ENCODE data around the gene ACE.

The ACE gene

GRCh38 chr17:63544467-63545301 lies 67.8 kb downstream of the ACE start:
- Histone ChIP-seq H3K36me3 (replicated peaks in 1 of 2; ENCODE audit: control insufficient read depth in 2 of 2, insufficient read depth in 2 of 2, low read length in 2 of 2) (no peaks in the 10 kb centered on the region), H2BK12ac (ENCODE audit: low read length) (no peak overlapping the region), H3K9me3 (replicated peaks in 1 of 2; ENCODE audit: control insufficient read depth in 2 of 2, insufficient read depth in 1 of 2, low read depth in 1 of 2, low read length in 2 of 2) (no peaks in the 10 kb centered on the region), H3K4me2 (ENCODE audit: insufficient read depth, low read length, poor library complexity, severe bottlenecking) (no peak overlapping the region), H3K4me3 (ENCODE audit: low read length in 2 of 2) (no peak overlapping the region), H4K8ac (ENCODE audit: low read depth, low read length) (no peak overlapping the region), H3K4me1 (ENCODE audit: control insufficient read depth in 2 of 2, insufficient read depth in 1 of 2, low read depth in 1 of 2, low read length in 2 of 2) (peaks cover 3 to 15% of the 10 kb centered on the region in 2 donors), H3K27me3 (ENCODE audit: control insufficient read depth in 3 of 3, insufficient read depth in 3 of 3, low read depth in 1 of 3, low read length in 3 of 3) (peaks cover 0 to 3% (median 0%) of the 10 kb centered on the region in 3 experiments), H3K4ac (ENCODE audit: low read length) (no peak overlapping the region), H2AFZ (ENCODE audit: low read length) (no peak overlapping the region), H3K14ac (ENCODE audit: low read length) (no peak overlapping the region), H2BK15ac (ENCODE audit: low read length) (no peak overlapping the region), H4K91ac (ENCODE audit: low read depth, low read length, poor library complexity) (no peak overlapping the region), H3K27ac (replicated peaks; ENCODE audit: low read length) (no peak overlapping the region), H3K23ac (ENCODE audit: low read depth, low read length, poor library complexity) (no peak overlapping the region), H2AK5ac (ENCODE audit: low read depth, low read length) (peak overlapping the region; percentile 0), H3K18ac (ENCODE audit: low read length) (peak overlapping the region; percentile 45), H3K9ac (ENCODE audit: low read depth, low read length, poor library complexity) (no peak overlapping the region), H2BK5ac (ENCODE audit: low read length) (no peak overlapping the region), H3K79me1 (ENCODE audit: low read depth, low read length) (peaks cover 2% of the 10 kb centered on the region), H2BK120ac (ENCODE audit: low read depth, low read length) (no peak overlapping the region)
- DNase-seq (ENCODE audit: low spot score), result no peak
- WGBS, 2 donors (ENCODE audit: extremely low coverage in 2 of 2, insufficient read length in 2 of 2, insufficient replicate concordance in 1 of 2), result no CpG with 5 or more reads among the region's 13 CpGs

- Histone ChIP-seq H2BK12ac (ENCODE audit: low read length) (no peak overlapping the region), H3K36me3 (replicated peaks in 1 of 2; ENCODE audit: control insufficient read depth in 2 of 2, insufficient read depth in 2 of 2, low read length in 2 of 2) (no peaks in the 10 kb centered on the region), H3K4me2 (ENCODE audit: insufficient read depth, low read length, poor library complexity, severe bottlenecking) (no peak overlapping the region), H2BK5ac (ENCODE audit: low read length) (no peak overlapping the region), H3K27me3 (ENCODE audit: control insufficient read depth in 3 of 3, insufficient read depth in 3 of 3, low read depth in 1 of 3, low read length in 3 of 3) (no peaks in the 10 kb centered on the region), H3K9me3 (replicated peaks in 1 of 2; ENCODE audit: control insufficient read depth in 2 of 2, insufficient read depth in 1 of 2, low read depth in 1 of 2, low read length in 2 of 2) (no peaks in the 10 kb centered on the region), H3K9ac (ENCODE audit: low read depth, low read length, poor library complexity) (no peak overlapping the region), H2BK15ac (ENCODE audit: low read length) (no peak overlapping the region), H4K91ac (ENCODE audit: low read depth, low read length, poor library complexity) (no peak overlapping the region), H3K79me1 (ENCODE audit: low read depth, low read length) (peaks cover 2% of the 10 kb centered on the region), H2AK5ac (ENCODE audit: low read depth, low read length) (no peak overlapping the region), H3K27ac (replicated peaks; ENCODE audit: low read length) (no peak overlapping the region), H3K4ac (ENCODE audit: low read length) (no peak overlapping the region), H2BK120ac (ENCODE audit: low read depth, low read length) (no peak overlapping the region), H3K4me3 (ENCODE audit: low read length in 2 of 2) (no peak overlapping the region), H4K8ac (ENCODE audit: low read depth, low read length) (no peak overlapping the region), H3K4me1 (ENCODE audit: control insufficient read depth in 2 of 2, insufficient read depth in 1 of 2, low read depth in 1 of 2, low read length in 2 of 2) (peaks cover 3 to 8% of the 10 kb centered on the region in 2 donors), H3K14ac (ENCODE audit: low read length) (no peak overlapping the region), H3K23ac (ENCODE audit: low read depth, low read length, poor library complexity) (no peak overlapping the region), H2AFZ (ENCODE audit: low read length) (no peak overlapping the region), H3K18ac (ENCODE audit: low read length) (no peak overlapping the region)
- WGBS, 2 donors (ENCODE audit: extremely low coverage in 2 of 2, insufficient read length in 2 of 2, insufficient replicate concordance in 1 of 2), result no CpG with 5 or more reads among the region's 9 CpGs
- DNase-seq (ENCODE audit: low spot score), result no peak
Measured at GRCh38 chr17:63546308-63547082, 69.6 kb downstream of the ACE start.

DNA sequence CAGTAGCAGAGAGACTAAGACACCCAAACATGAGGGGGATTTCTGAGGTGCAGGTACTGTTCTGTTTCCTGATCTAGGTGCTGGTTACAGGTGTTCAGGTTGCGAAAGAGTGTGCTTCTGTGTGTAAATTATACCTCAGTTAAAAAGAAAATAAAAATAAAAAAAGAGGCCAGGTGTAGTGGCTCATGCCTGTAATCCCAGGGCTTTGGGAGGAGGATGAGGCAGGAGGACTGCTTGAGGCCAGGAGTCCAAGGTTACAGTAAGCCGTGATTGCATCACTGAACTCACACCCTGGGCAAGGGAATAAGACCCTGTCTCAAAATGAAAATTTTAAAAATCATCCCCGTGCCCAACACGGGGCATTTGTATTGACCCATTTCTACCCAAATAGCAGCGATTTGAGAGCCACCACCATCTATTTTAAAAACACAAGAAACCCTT lies 70.2 kb downstream of the ACE start:
- DNase-seq (ENCODE audit: low spot score), result no peak
- Histone ChIP-seq H3K4me2 (ENCODE audit: insufficient read depth, low read length, poor library complexity, severe bottlenecking) (no peak overlapping the region), H4K91ac (ENCODE audit: low read depth, low read length, poor library complexity) (no peak overlapping the region), H2BK12ac (ENCODE audit: low read length) (no peak overlapping the region), H2BK120ac (ENCODE audit: low read depth, low read length) (no peak overlapping the region), H3K14ac (ENCODE audit: low read length) (no peak overlapping the region), H3K27me3 (ENCODE audit: control insufficient read depth in 3 of 3, insufficient read depth in 3 of 3, low read depth in 1 of 3, low read length in 3 of 3) (no peaks in the 10 kb centered on the region), H2BK5ac (ENCODE audit: low read length) (no peak overlapping the region), H3K4me1 (ENCODE audit: control insufficient read depth in 2 of 2, insufficient read depth in 1 of 2, low read depth in 1 of 2, low read length in 2 of 2) (peaks cover 5 to 7% of the 10 kb centered on the region in 2 donors), H3K27ac (replicated peaks; ENCODE audit: low read length) (no peak overlapping the region), H4K8ac (ENCODE audit: low read depth, low read length) (no peak overlapping the region), H3K9ac (ENCODE audit: low read depth, low read length, poor library complexity) (no peak overlapping the region), H3K79me1 (ENCODE audit: low read depth, low read length) (peaks cover under 1% of the 10 kb centered on the region), H2AFZ (ENCODE audit: low read length) (no peak overlapping the region), H2BK15ac (ENCODE audit: low read length) (no peak overlapping the region), H2AK5ac (ENCODE audit: low read depth, low read length) (no peak overlapping the region), H3K23ac (ENCODE audit: low read depth, low read length, poor library complexity) (no peak overlapping the region), H3K36me3 (replicated peaks in 1 of 2; ENCODE audit: control insufficient read depth in 2 of 2, insufficient read depth in 2 of 2, low read length in 2 of 2) (no peaks in the 10 kb centered on the region), H3K9me3 (replicated peaks in 1 of 2; ENCODE audit: control insufficient read depth in 2 of 2, insufficient read depth in 1 of 2, low read depth in 1 of 2, low read length in 2 of 2) (no peaks in the 10 kb centered on the region), H3K18ac (ENCODE audit: low read length) (no peak overlapping the region), H3K4ac (ENCODE audit: low read length) (no peak overlapping the region), H3K4me3 (ENCODE audit: low read length in 2 of 2) (no peak overlapping the region)
- WGBS, 2 donors (ENCODE audit: extremely low coverage in 2 of 2, insufficient read length in 2 of 2, insufficient replicate concordance in 1 of 2), result no CpG with 5 or more reads among the region's 5 CpGs
